Fibroblast of lung (primary cell): ENCODE results near the gene DUSP16. TPM values are rescaled to one million over a fixed set of nuclear protein-coding genes. Genes with fewer than 3 reads are reported as not detected.

Experiments
- DNase-seq, 2 donors: peaks; one replicate each; pipeline versions ENCODE4 v3.0.0 to v3.0.0-alpha.2; 2010; ENCODE audit warnings: low read depth in 2 of 2
- H2AFZ ChIP-seq: 2 replicates; pipeline ENCODE4 v1.5.1; 2012; ENCODE audit warnings: low read length, control low read depth, inconsistent platforms
- H3K27ac ChIP-seq: 2 replicates; pipeline ENCODE4 v1.5.1; 2011; ENCODE audit warnings: low read length, control low read depth; ENCODE audit not compliant: insufficient read depth
- H3K27me3 ChIP-seq: 2 replicates; pipeline ENCODE4 v1.5.1; 2011; ENCODE audit warnings: mild to moderate bottlenecking, low read length; ENCODE audit not compliant: control insufficient read depth, insufficient read depth
- H3K36me3 ChIP-seq: 2 replicates; pipeline ENCODE4 v1.5.1; 2011; ENCODE audit warnings: low read length; ENCODE audit not compliant: control insufficient read depth, insufficient read depth
- H3K4me1 ChIP-seq: 2 replicates; pipeline ENCODE4 v1.5.1; 2011; ENCODE audit warnings: low read length; ENCODE audit not compliant: control insufficient read depth, insufficient read depth; ENCODE audit errors: extremely low read depth
- H3K4me2 ChIP-seq: 2 replicates; pipeline ENCODE4 v1.5.1; 2011; ENCODE audit warnings: low read length, control low read depth; ENCODE audit not compliant: insufficient read depth; ENCODE audit errors: extremely low read depth
- H3K4me3 ChIP-seq, 4 experiments: fragments of 200-600 bp in 1 of 4; sonication (generic) in 1 of 4; replicated peaks in 1 of 4; 2 replicates each; pipeline ENCODE4 v1.5.1; 2011 to 2016; ENCODE audit warnings: low read length in 4 of 4, low read depth in 3 of 4, mild to moderate bottlenecking in 3 of 4, control low read depth in 2 of 4, inconsistent platforms in 1 of 4, mixed read lengths in 1 of 4; ENCODE audit not compliant: insufficient read depth in 1 of 4; ENCODE audit errors: control extremely low read depth in 1 of 4
- H3K79me2 ChIP-seq: 2 replicates; pipeline ENCODE4 v1.5.1; 2012; ENCODE audit warnings: mild to moderate bottlenecking, low read length, inconsistent platforms; ENCODE audit not compliant: control insufficient read depth, insufficient read depth
- H3K9ac ChIP-seq: 2 replicates; pipeline ENCODE4 v1.5.1; 2011; ENCODE audit warnings: mild to moderate bottlenecking, low read length, control low read depth; ENCODE audit not compliant: insufficient read depth
- H3K9me3 ChIP-seq: 2 replicates; pipeline ENCODE4 v1.5.1; 2012; ENCODE audit warnings: low read depth, low read length; ENCODE audit not compliant: control insufficient read depth, insufficient read depth
- H4K20me1 ChIP-seq: 2 replicates; pipeline ENCODE4 v1.5.1; 2011; ENCODE audit warnings: low read length; ENCODE audit not compliant: control insufficient read depth, insufficient read depth; ENCODE audit errors: extremely low read depth
- CTCF ChIP-seq, 2 donors: IDR thresholded peaks in 1 of 2; conservative IDR thresholded peaks in 1 of 2; 1 replicate in 1 of 2; 2 replicates in 1 of 2; pipeline ENCODE4 v1.5.1; 2011 to 2012; ENCODE audit warnings: low read length in 2 of 2, control low read depth in 1 of 2, inconsistent platforms in 1 of 2, low read depth in 1 of 2, mild to moderate bottlenecking in 1 of 2
- EZH2 ChIP-seq: IDR thresholded peaks from 2 replicates; pipeline ENCODE4 v1.5.1; 2012; ENCODE audit warnings: low read length, control low read depth, mild to moderate bottlenecking; ENCODE audit errors: missing control alignments
- polyA plus RNA-seq, 2 donors: library from polyadenylated mRNA; depleted of rRNA in 1 of 2; stranded (reverse) in 1 of 2; unstranded in 1 of 2; fragments of >200 nt; gene quantifications; 2 replicates each; pipeline ENCODE4 v1.2.1, GENCODE V29; 2011 to 2012; ENCODE audit warnings: missing spikeins in 1 of 2
- total RNA-seq: library from RNA; depleted of rRNA; stranded (reverse); fragments of >200 nt; gene quantifications from 2 replicates; pipeline ENCODE4 v1.2.1, GENCODE V29; 2014

The DUSP16 gene
- total and polyA plus RNA-seq, 2 donors (not counting 1 experiment from before 2014, with no cell fraction given), result 9.4 to 15.2 TPM

GRCh38 chr12:12587878-12588277, 25.2 kb upstream of the DUSP16 start:
- Histone ChIP-seq H3K4me1 (no peaks in the 10 kb centered on the region), H3K4me3 (no peak overlapping the region), H3K79me2 (no peaks in the 10 kb centered on the region), H3K4me2 (no peak overlapping the region), H3K9me3 (no peaks in the 10 kb centered on the region), H3K27me3 (peaks cover 16% of the 10 kb centered on the region), H2AFZ (no peak overlapping the region), H4K20me1 (no peaks in the 10 kb centered on the region), H3K27ac (no peak overlapping the region), H3K9ac (no peak overlapping the region), H3K36me3 (no peaks in the 10 kb centered on the region)
- no peak for DNase-seq
- TF ChIP-seq CTCF (conservative IDR thresholded peaks at IDR 0.05 in 1 of 2, IDR thresholded peaks at IDR 0.05 in 1 of 2; ENCODE audit: low read depth in 1 of 2, low read length in 2 of 2) (no peak), EZH2 (no peak)

GRCh38 chr12:12586879-12587675, 24.4 kb upstream of the DUSP16 start:
- Histone ChIP-seq H3K9ac (no peak overlapping the region), H3K9me3 (no peaks in the 10 kb centered on the region), H3K4me1 (no peaks in the 10 kb centered on the region), H3K4me2 (no peak overlapping the region), H3K27me3 (peaks cover 16% of the 10 kb centered on the region), H3K36me3 (no peaks in the 10 kb centered on the region), H3K4me3 (no peak overlapping the region), H2AFZ (no peak overlapping the region), H3K27ac (no peak overlapping the region), H4K20me1 (no peaks in the 10 kb centered on the region), H3K79me2 (no peaks in the 10 kb centered on the region)
- TF ChIP-seq CTCF (conservative IDR thresholded peaks at IDR 0.05 in 1 of 2, IDR thresholded peaks at IDR 0.05 in 1 of 2; ENCODE audit: low read depth in 1 of 2, low read length in 2 of 2) (no peak), EZH2 (no peak)
- no peak for DNase-seq

- no peak overlapping the region for H2AFZ ChIP-seq
- TF ChIP-seq EZH2 (no peak), CTCF (conservative IDR thresholded peaks at IDR 0.05 in 1 of 2, IDR thresholded peaks at IDR 0.05 in 1 of 2; ENCODE audit: low read depth in 1 of 2, low read length in 2 of 2) (no peak)
- no peak overlapping the region for H3K4me2 ChIP-seq
- H3K4me1 ChIP-seq, result no peaks in the 10 kb centered on the region
- no peak overlapping the region for H3K4me3 ChIP-seq
- H3K36me3 ChIP-seq, result no peaks in the 10 kb centered on the region
- H3K27ac ChIP-seq, result no peak overlapping the region
- no peaks in the 10 kb centered on the region for H3K9me3 ChIP-seq
- no peak overlapping the region for H3K9ac ChIP-seq
- DNase-seq, result peak in 1 of 2 donors; percentile 24
- peaks cover 14% of the 10 kb centered on the region for H3K27me3 ChIP-seq
- H4K20me1 ChIP-seq, result no peaks in the 10 kb centered on the region
- no peaks in the 10 kb centered on the region for H3K79me2 ChIP-seq
Measured at GRCh38 chr12:12585115-12585863, 22.6 kb upstream of the DUSP16 start.
